HTR-8/SVneo (cell line): ENCODE data around the gene NBEAL1.
"Not testable (repeated sequence)": the region's sequence is repeated elsewhere in the genome, so short reads cannot be mapped to it uniquely, and the experiment has no call there.

Experiments
- DNase-seq: peaks from one replicate; pipeline ENCODE4 v3.0.0; 2011; ENCODE audit warnings: low spot score, mixed read lengths; ENCODE audit not compliant: insufficient read length
- FAIRE-seq: peaks from 2 replicates; lab custom pipeline; 2011; peaks lifted over from hg19 to GRCh38; lab: Jason Lieb, UNC

NBEAL1 gene

DNA sequence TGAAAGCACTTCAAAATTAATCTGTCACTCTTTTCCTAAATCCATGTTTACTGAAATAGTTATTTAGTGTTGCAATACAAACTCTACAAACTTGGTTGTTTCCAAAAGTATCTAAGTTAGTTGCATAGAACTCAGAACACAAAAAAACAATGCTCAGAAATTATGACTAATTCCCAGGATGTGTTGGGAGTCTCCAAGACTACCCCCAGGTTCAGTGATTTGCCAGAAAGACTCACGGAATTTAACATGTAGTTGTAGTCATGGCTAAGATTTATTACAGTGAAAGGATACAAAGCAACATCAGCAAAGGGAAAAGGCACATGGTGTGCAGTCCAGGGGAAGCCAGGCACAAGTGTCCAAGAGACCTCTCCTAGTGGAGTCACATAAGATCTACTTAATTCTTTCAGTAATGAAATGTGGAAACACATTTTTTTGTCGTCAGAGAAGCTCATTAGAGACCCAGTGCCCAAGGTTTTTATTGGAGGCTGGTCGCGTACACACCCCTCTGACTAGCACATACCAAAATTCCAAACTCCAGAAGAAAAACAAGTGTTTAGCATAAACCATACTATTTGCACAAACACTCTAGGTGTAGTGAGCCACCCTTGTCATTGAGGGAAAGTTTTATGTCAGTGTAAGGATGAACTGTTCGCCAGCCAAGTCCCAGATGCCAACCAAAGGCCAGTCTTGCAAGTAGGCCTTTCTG lies 180.8 kb downstream of the NBEAL1 start:
- FAIRE-seq, result no peak
- DNase-seq, result no peak

DNA sequence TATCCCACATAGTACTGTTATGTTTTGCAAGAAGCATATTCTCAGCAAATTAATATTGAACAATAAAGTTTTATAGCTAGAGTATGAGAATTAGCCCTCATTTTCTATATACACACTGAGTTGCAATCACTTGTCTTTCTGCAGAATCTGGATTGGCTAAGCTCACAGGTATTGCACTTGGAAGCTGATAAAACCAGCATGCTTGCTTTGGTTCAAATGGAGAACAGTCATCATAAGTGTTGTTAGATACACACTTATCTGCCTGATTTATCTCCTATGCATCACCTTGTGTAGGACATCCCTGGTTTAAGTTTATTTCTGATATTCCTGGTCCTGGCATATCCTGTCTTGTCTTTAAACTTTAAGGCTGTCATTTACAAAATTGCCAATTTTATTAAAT lies 186.2 kb downstream of the NBEAL1 start:
- FAIRE-seq, result no peak

DNA sequence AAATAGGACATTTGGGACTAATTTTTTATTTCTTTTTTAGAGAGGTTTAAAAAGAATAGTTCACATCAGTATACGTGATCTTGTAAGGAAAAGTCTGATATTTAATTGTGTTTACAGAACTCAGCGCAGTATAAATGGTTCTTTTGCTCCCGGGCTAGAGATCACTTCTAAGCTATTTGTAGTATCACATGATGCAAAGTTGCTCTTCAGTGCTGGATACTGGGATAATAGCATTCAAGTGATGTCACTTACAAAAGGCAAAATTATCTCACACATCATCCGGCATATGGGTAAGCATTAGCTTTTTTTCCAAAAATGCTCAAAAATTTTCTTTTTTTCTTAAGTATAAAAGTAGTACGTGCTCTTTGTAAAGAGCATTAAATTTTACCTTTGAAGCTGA lies 186.8 kb downstream of the NBEAL1 start:
- DNase-seq (no peak), FAIRE-seq (no peak)

More for the DNA sequence above, 186.2 kb downstream of the NBEAL1 start:
- no peak for DNase-seq

DNA sequence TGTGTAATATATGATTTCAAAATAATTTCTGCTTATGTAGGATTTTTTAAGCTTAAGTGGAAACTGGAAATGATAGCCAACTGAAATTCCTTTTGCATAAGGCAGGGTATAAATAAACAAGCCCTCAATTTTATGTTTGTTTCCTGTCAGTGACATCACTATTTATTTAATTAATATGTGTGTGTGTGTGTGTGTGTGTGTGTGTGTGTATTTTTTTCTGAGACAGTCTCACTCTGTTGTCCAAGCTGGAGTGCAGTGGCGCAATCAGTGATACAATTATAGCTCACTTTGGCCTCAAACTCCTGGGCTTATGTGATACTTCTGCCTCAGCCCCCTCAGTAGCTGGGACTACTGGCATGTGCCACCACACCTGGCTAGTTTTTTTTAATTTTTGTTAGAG lies 194.9 kb downstream of the NBEAL1 start:
- no peak for DNase-seq
- FAIRE-seq, result no peak

DNA sequence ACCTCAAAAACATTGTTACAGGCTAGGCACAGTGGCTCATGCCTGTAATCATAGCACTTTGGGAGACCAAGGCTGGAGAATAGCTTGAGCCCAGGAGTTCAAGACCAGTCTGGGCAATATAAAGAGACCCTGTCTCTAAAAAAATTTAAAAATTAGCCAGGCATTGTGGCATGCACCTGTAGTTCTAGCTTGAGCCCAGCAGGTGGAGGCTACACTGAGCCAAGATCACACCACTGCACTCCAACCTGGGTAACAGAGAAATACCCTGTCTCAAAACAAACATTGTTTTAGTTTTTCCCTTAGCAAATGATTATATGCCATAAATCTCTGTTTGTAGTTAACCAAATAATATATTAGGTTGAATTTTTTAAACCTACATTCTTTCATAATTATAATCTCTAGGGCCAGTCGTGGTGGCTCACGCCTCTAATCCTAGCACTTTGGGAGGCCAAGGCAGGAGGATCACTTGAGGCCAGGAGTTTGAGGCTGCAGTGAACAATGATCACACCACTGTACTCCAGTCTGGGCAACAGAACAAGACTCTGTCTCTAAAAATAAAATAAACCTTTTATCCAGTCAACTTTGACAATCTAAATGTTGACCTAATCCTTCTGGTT lies 210.9 kb downstream of the NBEAL1 start:
- DNase-seq, result no peak

DNA sequence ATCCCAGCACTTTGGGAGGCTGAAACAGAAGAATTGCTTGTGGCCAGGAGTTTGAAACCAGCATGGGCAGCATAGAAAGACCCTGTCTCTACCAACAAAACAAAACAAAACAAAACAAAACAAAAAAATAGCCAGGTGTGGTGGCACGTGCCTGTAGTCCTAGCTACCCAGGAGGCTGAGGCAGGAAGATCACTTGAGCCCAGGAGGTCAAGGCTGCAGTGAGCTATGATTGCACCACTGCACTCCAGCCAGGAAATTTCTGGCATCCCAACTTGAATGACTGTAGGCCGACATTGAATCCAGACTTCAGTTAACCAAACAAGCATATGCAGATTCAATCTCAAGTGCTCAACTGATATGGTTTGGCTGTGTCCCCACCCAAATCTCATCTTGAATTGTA lies 215.0 kb downstream of the NBEAL1 start:
- not testable (repeated sequence) for FAIRE-seq, DNase-seq

More for the DNA sequence above, 210.9 kb downstream of the NBEAL1 start:
- FAIRE-seq, result no peak

DNA sequence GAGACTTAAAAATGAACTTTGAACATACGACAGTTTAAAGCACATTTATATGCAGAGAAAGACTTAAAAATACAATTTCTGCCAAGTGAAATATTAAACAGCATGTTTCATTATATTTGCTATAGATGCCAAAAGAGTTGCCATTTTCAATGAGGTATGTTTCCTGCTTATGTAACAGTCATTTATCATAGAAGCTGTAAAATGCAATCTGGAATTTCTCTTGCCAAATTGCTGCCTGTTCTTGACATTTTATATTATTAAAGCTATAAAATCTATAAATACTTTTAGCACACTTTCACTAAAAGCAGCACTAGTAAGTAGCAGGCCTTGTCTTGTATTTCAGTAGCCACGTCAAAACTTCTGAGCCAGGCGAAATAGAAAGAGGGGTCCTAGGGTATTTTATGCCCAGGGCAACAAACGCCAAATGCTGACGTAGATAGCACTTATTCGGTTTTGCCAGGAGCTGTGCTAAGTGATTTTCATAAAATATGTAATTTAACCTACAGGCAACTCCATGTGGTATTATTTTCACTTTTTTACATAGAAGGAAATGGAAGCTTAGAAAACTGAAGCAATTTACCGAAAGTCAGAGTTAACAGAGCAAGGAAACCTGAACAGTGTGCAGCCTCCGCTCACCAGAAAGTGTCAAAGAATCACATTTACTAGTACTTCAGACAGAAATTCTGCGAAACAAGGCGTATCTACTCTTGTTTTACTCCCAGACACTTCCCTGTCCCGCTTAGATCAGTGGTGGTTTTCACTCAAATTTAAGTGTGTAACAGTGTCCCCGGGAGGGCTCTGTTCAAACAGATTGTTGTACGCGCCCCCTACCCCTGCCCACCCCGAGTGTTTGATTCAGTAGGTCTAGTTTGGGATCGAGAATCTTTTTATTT lies 222.9 kb downstream of the NBEAL1 start:
- DNase-seq (no peak), FAIRE-seq (no peak)

DNA sequence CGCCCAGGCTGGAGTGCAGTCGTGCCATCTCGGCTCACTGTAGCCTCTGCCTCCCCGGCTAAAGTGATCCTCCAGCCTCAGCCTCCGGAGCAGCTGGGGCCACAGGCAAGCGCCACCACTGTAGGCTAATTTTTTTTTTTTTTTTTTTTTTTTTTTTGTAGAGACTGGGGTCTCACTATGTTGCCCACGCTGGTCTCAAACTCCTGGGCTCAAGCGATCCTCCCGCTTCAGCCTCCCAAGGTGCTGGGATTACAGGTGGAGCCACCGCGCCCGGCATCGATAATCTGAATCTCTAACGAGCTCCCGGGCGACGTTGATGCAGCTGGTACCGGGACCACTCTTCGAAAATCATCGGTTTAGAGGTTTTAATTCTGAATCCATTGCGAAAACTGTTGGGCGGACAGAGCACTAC lies 223.6 kb downstream of the NBEAL1 start:
- no peak for FAIRE-seq

DNA sequence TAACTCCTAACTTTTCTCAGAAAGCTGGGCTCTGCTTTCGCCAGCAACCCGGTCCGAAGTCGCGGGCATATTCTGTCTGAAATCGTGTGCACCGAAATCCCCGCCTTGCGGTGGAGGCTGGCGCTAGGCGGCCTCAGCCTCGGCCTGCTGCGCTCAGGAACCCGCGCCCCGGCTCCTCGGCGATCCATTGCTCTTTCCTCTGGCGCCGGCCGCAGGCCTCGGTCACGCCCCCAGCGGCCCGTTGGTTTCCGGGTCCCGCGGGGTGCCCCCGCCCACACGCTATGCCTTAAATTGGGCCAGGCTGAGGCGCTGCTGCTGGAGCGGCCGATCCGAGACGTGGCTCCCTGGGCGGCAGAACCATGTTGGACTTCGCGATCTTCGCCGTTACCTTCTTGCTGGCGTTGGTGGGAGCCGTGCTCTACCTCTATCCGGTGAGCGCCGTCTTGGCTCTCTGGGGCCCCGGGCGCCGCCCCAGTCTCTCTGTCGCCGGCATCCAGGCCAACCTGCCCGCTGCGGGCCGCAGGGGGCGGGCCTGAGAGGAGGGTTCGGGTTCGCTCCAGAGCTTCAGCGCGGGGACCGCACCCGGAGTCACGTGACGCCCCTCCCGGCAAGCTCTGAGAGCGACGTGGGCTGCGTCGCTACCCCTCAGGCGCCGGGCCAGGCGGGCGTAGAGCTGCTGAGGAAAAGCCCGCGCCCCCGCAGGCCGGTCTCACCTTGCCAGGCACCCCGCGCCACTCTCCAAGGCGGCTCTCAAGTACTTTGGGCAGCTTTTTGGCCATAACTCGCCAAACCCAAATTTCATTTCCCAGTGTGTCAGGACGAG lies 224.2 kb downstream of the NBEAL1 start, which contains the start of gene CYP20A1:
CYP20A1 (plus strand) TSS at position 315 of the 823 bp plus-strand sequence; CDS start at position 360, 45 bp downstream.
- DNase-seq, result peak; percentile 91
- peak; percentile 40 for FAIRE-seq

More for the DNA sequence above, 223.6 kb downstream of the NBEAL1 start:
- DNase-seq, result no peak

DNA sequence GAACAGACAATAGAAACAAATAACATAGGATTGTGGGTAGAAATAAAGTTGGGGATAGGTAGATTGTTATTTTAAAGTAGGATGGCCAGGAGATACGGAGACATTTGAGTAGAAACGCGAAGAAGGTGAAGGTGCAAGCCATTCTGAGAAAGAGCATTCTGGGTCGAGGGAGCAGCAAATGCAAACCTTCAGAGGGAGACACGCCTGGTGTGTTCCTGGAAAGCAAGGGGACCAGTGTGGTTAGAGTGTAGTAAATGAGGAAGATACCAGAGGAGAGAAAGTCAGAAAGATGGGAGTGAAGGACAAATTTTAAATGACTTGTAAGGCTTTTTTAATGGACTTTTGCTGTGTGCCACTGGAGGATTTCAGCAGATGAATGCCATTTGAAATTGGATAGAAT lies 225.8 kb downstream of the NBEAL1 start:
- no peak for FAIRE-seq

DNA sequence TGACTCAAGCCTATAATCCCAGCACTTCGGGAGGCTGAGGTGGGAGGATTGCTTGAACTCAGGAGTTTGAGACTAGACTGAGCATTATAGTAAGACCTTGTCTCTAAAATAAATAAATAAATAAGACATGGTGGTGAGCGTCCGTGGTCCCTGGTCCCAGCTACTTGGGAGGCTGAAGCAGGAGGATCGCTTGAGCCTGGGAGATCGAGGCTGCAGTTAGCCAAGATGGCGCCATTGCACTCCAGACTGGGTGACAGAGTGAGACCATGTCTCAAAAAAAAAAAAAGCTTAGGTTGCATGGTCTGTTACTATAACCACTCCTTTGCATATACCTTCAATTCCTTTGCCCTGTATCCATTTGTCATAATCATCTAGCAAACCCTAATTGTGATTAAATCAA lies 227.8 kb downstream of the NBEAL1 start:
- FAIRE-seq (no peak), DNase-seq (no peak)

More for the DNA sequence above, 225.8 kb downstream of the NBEAL1 start:
- no peak for DNase-seq

DNA sequence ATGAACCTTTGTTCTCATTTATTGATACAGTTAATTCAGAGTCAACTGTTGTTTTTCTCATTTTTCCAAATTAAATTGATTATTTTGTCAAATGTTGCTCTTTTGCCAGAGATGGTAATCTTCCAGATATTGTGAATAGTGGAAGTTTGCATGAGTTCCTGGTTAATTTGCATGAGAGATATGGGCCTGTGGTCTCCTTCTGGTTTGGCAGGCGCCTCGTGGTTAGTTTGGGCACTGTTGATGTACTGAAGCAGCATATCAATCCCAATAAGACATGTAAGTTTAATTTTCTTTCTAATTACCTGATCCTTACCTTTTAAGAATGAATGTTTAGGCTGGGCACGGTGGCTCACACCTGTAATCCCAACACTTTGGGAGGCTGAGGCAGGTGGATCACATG lies 232.0 kb downstream of the NBEAL1 start:
- no peak for FAIRE-seq
- no peak for DNase-seq

DNA sequence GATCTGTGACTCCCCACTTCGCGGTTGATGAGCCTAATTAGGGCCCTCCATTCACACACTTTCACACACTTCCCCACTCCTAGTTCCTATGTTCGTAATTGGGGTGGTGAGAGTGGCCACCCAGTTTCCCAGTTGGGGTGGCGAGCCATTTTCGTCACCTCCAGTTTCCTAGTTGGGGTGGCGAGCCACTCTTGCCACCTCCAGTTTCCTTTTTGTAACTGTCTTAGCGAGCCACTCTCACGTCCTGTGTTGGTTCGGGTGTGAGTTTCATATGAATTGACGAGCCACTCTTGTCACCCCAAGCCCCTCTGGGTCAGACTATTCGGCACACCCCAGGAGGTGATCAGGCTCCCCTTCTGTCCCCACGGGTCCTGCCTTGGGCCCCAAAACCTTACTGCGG lies 238.1 kb downstream of the NBEAL1 start:
- no peak for DNase-seq
- no peak for FAIRE-seq

DNA sequence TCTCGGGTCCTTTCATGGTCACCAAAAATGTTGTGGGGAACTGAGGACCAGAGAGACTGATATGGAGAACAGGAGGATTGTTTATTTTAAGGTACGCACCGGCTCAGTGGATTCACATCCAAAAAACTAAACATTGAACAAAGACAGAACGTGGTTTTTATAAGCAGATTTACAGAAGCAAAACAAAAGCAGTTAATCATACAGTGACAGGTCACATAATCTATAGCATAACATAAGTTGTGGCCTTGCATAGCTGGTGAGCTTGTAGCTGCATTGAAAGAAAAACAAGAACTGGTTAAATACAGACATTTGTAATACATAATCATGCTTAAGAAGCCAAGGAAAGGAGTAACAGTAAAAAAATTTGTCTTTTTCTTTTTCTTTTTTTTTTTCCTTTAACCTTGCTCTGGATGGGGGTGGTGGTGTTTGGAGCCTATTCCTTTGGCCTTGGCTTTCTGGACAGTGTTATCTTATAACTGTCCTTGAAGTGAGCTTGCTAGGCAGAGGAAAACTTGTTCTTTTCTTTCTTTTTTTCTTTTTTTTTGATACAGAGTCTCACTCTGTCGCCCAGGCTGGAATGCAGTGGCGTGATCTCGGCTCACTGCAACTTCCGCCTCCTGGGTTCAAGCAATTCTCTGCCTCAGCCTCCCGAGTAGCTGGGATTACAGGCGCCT lies 238.9 kb downstream of the NBEAL1 start:
- not testable (repeated sequence) for FAIRE-seq

DNA sequence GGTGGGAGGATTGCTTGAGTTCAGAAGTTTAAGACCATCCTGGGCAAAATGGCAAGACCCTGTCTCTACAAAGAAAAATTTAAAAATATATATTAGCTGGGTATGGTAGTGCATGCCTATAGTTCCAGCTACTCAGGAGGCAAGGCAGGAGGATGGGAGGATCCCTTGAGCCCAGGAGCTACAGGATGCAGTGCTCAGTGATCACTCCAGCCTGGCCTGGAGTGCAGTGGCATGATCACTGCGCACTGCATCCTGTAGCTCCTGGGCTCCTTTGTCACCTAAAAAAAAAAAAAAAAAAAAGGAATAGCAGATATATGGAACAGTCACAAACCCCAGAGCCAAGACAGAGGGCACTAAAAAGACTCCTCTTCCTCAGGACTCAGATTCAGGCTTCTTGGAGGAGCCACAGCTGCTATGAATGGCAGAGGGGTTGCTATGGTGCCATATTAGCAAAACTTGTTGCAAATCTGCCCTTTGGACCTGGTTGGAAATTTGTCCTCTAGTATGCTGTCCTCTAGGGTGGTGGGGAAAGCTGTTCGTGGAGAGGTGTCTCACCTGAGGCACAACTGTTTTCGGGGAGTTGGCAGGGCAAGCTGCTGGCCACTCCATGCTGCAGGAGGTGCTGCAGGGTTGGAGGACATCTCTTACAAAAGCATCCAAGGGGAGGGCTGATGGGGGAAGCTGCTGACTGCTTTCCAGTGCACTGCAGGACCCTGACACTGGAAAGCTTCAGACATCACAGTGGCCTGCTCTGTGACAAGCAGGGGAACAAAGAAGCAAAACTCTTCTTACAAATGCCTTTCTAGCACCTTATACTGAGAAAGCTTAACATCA lies 246.9 kb downstream of the NBEAL1 start:
- no peak for DNase-seq

More for the DNA sequence above, 238.9 kb downstream of the NBEAL1 start:
- DNase-seq, result not testable (repeated sequence)

More for the DNA sequence above, 246.9 kb downstream of the NBEAL1 start:
- FAIRE-seq, result no peak
